HEK293 (cell line): ENCODE measurements around the gene DLG2.

ENCODE experiments used
- ZBTB44 ChIP-seq: fragments of 450-650 bp; IDR thresholded peaks from 2 replicates; pipeline ENCODE4 v1.5.1; 2018; ENCODE audit warnings: missing biosample characterization, mild to moderate bottlenecking, missing genetic modification characterization
- ZNF335 ChIP-seq: fragments of 450-650 bp; formaldehyde crosslinking; conservative IDR thresholded peaks from 2 replicates; pipeline ENCODE4 v1.5.1; 2016; ENCODE audit warnings: missing biosample characterization, missing genetic modification characterization
- ZNF768 ChIP-seq: fragments of 450-650 bp; formaldehyde crosslinking; IDR thresholded peaks from 2 replicates; pipeline ENCODE4 v1.5.1; 2018; ENCODE audit warnings: missing biosample characterization, mild to moderate bottlenecking, missing genetic modification characterization
- ZNF776 ChIP-seq: fragments of 450-650 bp; formaldehyde crosslinking; IDR thresholded peaks from 2 replicates; pipeline ENCODE4 v1.5.0; 2017; ENCODE audit warnings: missing biosample characterization, missing genetic modification characterization, borderline replicate concordance

GRCh38 chr11:85626496-85626895 is 648 bp downstream of the DLG2 start:
- TF ChIP-seq ZNF768 (tag by site-specific recombination) (no peak), ZBTB44 (tag by site-specific recombination) (no peak), ZNF335 (tag by site-specific recombination) (peak; percentile 23; the same call in 1 of the 2 replicates), ZNF776 (tag by site-specific recombination) (no peak)
